ENCODE data around the gene POLDIP2.

DNA sequence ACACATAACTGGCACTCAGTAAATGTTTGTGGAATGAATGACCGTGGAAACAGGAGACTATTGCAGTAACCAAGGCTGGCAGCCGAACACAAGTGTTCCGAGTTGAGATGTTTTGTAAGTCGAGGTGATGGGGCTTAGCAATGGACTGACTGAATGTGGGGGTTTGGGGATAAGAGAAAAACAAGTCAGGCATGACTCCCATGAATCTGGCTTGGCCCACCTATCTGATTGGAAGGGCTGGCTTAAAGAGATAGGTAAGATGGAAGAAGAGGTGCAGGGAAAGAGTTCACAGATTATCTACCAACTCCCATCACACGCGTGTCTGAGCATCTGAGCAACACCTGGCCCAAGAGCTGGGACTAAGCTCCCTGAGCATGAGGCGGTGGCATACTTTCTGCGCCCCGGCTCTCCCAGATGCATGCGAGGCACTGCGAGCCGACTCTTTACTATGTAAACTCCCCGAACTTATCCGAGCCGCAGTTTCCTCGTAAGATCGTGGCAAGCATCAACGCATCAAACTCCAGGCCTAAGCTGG is 22.6 kb downstream of the POLDIP2 start:
- TF ChIP-seq, protein P1, sequence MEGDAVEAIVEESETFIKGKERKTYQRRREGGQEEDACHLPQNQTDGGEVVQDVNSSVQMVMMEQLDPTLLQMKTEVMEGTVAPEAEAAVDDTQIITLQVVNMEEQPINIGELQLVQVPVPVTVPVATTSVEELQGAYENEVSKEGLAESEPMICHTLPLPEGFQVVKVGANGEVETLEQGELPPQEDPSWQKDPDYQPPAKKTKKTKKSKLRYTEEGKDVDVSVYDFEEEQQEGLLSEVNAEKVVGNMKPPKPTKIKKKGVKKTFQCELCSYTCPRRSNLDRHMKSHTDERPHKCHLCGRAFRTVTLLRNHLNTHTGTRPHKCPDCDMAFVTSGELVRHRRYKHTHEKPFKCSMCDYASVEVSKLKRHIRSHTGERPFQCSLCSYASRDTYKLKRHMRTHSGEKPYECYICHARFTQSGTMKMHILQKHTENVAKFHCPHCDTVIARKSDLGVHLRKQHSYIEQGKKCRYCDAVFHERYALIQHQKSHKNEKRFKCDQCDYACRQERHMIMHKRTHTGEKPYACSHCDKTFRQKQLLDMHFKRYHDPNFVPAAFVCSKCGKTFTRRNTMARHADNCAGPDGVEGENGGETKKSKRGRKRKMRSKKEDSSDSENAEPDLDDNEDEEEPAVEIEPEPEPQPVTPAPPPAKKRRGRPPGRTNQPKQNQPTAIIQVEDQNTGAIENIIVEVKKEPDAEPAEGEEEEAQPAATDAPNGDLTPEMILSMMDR (IDR thresholded peaks at IDR 0.05; ENCODE audit: insufficient read depth, low read length, poor library complexity, severe bottlenecking), result no peak
- TF ChIP-seq EZH2phosphoT487 (conservative IDR thresholded peaks at IDR 0.05; ENCODE audit: low read length), result no peak
